ENCODE data around the gene SCUBE1.

The SCUBE1 gene

DNA sequence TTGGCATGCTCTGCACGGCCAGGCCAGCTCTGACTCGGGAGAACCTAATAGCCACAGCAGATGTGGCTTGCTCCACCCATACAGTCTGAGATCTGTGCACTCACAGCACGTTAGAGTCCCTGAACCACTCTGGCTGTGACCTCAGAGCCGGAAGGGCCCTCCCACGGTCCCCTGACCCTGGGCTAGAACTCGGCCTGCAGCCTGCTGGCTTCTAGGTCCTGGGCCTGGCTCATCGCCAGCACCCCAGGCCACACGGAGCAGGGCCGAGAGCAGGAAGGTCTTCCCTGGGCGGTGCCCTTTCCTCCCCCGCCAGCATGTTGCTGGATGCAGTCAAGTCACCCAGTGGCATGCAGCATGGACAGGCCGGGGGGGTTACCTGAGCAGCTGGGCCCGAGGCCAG, 120.9 kb downstream of the SCUBE1 start:
- TF ChIP-seq GATA2 (IDR thresholded peaks at IDR 0.05; ENCODE audit: low read depth, low read length) (no peak), GATA3 (IDR thresholded peaks at IDR 0.05; ENCODE audit: low read depth, low read length) (no peak)

DNA sequence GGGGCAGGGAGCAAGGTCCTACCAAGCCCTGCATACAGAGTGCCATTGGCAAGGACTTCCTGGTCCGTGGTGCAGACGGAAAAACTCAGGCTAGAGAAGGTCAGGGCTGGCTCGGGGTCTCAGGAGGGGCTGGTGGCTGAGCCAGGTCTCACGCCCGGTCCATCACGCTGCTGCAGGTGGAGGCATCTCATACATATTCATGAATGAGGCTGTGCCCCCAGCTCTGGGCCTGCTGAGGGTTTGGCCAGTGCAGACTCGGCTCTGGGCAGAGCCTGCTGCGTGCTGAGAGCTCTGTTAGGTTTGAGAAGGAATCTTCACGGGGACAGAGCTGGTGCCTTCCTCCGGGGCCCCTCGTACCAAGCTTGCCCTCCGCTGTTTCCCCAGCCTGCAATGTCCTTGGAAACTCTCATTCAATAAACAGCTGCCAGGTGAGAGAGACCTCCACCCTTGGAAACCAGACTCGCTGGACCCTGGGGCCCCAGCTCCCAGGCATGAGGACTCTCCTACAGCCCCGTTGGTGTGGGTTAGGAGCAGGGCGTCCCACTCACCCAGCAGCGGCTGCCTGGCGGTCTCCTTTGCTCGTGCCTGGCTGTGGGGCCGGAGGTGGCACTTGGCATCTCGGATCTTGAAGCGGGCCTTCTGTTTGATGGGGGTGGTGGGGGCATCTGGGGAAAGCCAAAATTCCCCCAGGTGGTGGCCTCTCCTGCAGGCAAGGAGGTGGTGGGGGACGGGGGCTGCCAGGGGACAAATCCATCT, 122.4 kb downstream of the SCUBE1 start:
- TF ChIP-seq GATA2 (IDR thresholded peaks at IDR 0.05; ENCODE audit: low read depth, low read length): no peak
- no peak for TF ChIP-seq GATA3 (IDR thresholded peaks at IDR 0.05; ENCODE audit: low read depth, low read length)

DNA sequence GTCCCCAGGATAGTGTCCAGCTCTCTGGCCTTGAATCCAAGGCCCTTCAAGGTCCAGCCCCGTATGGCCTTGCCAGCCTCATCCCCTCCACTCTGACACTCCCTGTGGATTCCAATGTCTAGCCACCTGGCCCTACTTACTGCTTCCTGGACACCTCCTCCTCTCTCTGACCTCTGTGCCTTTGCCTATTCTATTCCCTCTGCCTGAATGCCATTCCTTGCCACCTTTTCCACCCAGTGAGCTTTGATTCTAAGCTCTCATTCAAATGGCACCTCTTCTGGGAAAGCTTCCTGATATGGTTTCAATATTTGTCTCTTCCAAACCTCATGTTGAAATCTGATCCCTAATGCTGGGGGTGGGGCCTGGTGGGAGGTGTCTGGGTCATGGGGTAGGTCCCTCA, 124.4 kb downstream of the SCUBE1 start:
- TF ChIP-seq GATA2 (IDR thresholded peaks at IDR 0.05; ENCODE audit: low read depth, low read length) (no peak), GATA3 (IDR thresholded peaks at IDR 0.05; ENCODE audit: low read depth, low read length) (no peak)

DNA sequence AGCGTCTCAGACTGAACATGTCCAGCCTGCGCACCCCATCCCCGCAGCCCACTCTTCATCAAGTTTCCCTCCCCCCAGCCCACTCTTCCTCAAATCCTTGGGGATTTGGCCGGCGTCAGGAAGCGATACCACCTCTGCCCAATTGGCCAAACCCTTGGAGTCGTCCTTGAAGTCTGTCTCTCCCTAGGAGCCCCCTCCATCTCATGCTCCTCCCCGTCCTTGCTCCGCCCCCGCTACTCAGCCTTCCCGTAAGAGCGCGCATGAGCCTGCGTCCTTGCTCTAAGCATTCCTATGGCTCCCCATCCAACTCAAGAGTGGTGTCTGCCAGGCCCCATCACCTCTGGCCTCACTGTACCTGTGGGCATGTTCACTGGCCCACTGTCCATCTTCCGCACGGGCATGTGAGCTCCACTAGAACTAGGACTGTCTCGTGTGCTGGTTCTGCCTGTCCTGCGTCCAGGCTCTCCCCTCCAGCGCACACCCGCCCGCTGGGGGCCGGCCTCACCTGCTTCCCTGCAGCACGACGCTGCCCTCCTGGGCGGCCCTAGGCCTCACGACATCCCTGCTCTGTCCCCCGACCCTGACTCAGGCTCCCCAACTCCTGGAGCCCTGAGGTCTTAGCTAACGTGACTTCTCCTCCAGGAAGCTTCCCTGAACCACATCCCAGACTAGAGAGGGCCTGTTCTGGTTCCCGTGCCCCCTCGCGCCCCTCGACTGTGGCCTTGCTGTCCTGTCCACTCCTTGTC, 125.7 kb downstream of the SCUBE1 start:
- TF ChIP-seq GATA3 (IDR thresholded peaks at IDR 0.05; ENCODE audit: low read depth, low read length) (no peak), GATA2 (IDR thresholded peaks at IDR 0.05; ENCODE audit: low read depth, low read length) (no peak)

DNA sequence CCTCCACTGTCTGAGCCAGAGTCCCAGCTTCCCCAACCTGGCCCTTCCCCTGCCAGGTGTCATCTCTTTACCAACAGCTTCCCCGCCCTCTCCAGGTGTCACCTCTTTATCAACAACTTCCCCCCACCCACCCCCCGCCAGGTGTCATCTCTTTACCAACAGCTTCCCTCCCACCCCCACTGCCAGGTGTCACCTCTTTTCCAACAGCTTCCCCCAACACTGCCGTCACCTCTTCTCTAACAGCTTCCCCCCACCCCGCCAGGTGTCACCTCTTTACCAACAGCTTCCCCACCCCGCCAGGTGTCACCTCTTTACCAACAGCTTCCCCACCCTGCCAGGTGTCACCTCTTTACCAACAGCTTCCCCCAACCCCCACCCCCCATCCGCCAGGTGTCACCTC, 126.4 kb downstream of the SCUBE1 start:
- TF ChIP-seq GATA2 (IDR thresholded peaks at IDR 0.05; ENCODE audit: low read depth, low read length): no peak
- TF ChIP-seq GATA3 (IDR thresholded peaks at IDR 0.05; ENCODE audit: low read depth, low read length): no peak

DNA sequence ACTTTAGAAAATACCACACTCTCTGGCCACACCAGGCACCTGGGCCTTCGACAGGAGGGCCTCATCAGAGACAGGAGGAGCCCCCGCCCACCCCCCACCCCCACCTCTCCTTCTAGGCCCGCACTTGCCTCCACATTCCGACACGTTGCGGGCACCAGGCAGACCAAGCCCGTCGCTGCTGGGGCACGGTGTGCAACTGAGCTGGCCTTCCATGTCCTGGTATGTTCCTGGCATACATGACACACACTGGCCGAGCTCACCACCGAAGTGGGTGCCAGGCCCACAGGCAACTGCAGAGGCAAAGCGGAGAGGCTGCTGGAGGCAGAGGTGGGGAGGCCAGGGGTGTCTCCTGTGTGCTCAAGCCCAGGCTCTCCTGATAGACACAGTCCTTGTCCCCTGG, 129.2 kb downstream of the SCUBE1 start:
- no peak for TF ChIP-seq GATA2 (IDR thresholded peaks at IDR 0.05; ENCODE audit: low read depth, low read length)
- TF ChIP-seq GATA3 (IDR thresholded peaks at IDR 0.05; ENCODE audit: low read depth, low read length): no peak

DNA sequence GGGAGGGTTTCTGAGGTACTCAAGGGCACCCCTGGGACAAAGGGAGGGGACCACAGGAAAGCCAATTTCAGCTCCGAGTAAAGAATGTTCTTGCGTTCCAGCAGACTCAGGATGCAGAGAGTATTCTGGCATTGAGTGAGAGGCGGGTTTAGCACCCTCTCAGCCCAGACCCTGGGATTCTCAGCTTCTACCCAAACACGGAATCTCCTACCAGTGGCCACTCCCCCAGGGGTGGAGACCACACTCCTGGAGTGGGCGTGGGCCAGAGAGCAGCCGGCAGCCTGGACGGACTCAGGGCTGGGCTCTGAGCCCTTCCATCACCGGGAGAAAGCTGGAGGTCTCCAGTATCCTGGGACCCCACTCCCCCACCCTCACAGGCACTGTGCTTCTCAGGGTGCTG, 130.1 kb downstream of the SCUBE1 start:
- no peak for TF ChIP-seq GATA3 (IDR thresholded peaks at IDR 0.05; ENCODE audit: low read depth, low read length)
- no peak for TF ChIP-seq GATA2 (IDR thresholded peaks at IDR 0.05; ENCODE audit: low read depth, low read length)

DNA sequence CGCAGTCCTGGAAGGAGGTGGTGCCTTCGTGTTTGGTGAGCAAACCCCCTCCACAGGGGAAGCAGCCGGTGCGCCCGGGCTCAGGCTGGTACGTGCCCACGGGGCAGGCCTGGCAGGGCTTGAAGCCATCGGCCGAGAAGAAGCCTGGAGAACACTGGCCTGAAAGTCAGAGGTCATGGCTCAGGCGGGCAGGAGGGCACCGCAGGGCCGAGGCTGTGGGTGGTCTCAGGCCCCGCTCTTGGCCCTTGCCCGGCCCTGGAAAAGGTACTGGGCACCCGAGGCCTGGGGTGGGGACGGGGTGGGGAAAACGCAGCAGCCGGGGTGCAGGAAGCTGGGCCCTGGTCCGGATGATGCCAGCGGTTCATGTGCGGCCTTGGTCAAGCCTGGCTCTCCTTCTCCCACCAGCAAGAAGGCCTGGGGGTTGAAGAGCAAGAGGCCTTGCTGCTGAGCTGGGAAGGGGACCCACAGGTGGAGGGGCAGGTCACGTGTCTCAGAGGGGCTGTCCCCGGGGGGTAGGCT, 130.7 kb downstream of the SCUBE1 start:
- TF ChIP-seq GATA2 (IDR thresholded peaks at IDR 0.05; ENCODE audit: low read depth, low read length): no peak
- TF ChIP-seq GATA3 (IDR thresholded peaks at IDR 0.05; ENCODE audit: low read depth, low read length): no peak

DNA sequence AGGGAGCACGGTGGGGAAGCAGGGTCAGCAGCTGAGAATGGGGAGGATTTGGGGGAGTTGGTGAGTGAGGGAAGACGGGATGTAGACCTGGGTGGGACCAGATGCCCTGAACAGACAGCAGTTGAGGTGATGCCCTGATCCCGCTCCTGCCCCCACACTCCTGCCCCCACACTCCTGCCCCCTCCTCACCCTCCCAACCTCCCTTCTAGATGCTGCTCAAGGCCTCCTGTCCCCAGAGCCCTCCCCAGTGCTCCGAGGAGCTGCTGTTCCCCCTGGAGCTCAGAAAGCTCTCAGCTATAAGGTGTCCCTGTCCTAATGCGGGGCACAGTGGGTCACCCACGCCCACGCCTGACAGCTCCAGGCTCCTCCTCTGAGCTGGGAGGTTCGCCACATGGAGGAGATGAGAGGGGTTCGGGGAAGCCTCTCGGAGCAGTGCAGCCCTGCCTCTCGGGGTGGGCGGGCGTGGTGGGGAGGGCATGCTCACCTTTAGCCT, 131.2 kb downstream of the SCUBE1 start:
- no peak for TF ChIP-seq GATA2 (IDR thresholded peaks at IDR 0.05; ENCODE audit: low read depth, low read length)
- TF ChIP-seq GATA3 (IDR thresholded peaks at IDR 0.05; ENCODE audit: low read depth, low read length): no peak

DNA sequence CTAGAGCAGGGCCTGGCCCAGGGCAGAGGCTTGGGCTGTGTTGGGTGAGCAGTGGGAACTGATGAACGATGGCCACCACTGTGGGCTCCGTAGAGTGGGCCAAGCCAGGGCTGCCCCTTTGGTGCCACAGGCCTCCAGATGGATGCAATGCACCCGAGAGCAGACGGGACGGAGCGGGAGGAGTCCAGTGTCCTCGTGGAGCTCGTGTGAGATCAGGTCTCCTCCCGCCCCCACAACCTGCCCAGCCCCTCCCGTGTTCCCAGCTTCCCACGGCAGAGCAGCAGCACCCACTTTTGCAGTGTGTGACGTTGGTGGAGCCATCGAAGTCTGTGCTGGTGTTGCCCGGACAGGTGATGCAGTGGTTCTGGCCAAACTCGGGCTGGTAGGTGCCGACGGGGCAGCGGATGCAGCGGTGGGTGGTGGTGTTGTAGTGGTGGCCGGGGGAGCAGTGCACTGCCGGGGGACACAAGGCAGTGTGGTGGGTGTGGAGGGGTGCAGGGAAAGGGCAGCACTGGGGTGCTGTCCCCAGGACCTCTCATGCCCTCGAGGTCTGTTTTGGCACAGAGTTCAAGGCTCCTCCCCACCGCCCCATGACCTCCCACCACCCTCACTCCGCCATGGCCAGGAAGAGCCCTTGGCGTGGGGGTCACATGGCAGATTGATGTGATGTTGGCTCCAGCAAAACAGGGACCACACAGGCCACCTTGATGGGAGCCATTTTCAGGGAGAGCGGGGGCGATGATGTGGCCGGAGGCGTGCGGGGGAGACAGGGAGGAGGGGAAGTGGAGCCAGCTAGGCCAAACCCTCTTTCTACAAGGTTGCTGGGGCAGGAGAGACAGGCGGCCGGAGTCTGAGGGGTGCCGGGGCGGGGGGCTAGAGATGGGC, 132.3 kb downstream of the SCUBE1 start:
- TF ChIP-seq GATA3 (IDR thresholded peaks at IDR 0.05; ENCODE audit: low read depth, low read length): no peak
- no peak for TF ChIP-seq GATA2 (IDR thresholded peaks at IDR 0.05; ENCODE audit: low read depth, low read length)

DNA sequence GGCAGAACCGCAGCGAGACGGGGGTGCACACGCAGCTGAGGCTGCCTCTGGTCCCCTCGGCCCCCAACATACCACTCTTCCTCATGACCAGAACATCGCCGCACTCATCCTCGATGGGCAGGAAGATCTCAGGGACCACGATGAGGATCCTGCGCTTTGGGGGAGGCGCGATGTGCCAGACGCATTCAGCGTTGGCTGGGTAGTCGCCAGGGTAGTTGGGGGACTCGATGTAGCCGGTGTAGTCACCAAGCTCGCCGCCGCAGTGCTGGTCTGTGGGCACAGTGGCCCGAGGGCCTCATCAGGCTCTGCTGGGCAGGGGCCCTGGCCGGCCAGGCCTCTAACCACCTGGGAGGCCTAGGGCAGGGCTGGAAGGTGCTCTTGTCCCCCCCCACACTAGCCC, 133.2 kb downstream of the SCUBE1 start:
- TF ChIP-seq GATA2 (IDR thresholded peaks at IDR 0.05; ENCODE audit: low read depth, low read length): no peak
- no peak for TF ChIP-seq GATA3 (IDR thresholded peaks at IDR 0.05; ENCODE audit: low read depth, low read length)

DNA sequence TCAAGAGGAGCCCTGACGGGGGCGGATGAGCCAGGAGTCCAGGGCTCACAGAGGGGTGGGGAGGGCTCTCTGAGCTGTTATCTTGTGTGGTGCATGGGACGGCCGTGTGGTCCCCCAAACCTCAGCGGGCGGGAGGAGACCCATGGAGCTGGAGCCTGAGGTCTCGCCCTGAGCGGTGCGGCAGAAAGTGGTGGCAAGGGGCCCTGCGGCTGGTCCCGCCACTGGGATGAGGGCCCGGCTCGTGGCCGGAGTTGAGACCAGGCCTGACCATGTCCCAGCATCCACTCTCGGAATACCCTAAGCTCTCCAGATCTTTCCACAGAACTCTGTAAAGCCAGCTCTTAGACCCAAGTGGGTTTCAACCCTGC, 133.7 kb downstream of the SCUBE1 start:
- TF ChIP-seq GATA3 (IDR thresholded peaks at IDR 0.05; ENCODE audit: low read depth, low read length) (no peak), GATA2 (IDR thresholded peaks at IDR 0.05; ENCODE audit: low read depth, low read length) (no peak)

DNA sequence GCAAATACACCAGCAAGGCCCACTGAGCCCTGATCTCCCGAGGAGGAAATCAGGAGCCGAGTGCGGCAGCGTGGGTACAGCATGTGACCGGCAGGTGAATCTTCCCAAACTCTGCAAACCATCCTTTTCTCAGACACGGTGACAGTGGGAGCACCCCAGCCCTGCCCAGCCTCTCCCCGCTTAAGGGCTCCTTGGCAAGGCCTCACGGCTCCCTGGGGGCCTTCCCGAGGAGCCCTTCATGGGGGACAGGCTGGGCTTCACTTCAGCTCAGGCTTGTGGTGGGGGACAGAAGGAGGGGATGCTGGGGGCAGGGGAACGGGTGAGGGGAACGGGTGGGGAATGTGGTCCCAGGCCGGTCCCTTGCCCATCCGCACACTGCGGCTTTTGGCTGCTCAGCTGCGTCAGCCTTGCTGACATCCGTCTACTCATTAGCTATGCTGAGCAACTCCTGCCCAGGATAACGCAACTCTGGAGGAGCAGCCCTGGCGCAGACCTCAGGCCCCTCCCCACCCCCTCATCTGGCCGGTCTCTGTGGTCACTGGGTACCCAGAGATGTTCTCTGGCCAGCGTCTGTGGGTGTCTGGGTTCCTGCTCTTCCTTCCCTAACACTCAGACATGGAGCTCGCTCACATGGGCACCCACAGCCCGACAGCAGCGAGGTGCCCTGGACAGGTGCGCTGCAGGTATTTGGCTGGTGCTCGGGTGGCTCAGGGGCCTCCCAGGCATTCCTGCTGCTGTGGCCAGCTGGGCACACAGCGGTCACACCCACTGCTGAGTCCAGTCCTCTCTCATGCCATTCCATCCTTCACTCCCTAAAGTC, 134.3 kb downstream of the SCUBE1 start:
- no peak for TF ChIP-seq GATA2 (IDR thresholded peaks at IDR 0.05; ENCODE audit: low read depth, low read length)
- TF ChIP-seq GATA3 (IDR thresholded peaks at IDR 0.05; ENCODE audit: low read depth, low read length): no peak
